IMR-90 (cell line): ENCODE results near the gene CLNK. TPM values are rescaled to one million over a fixed set of nuclear protein-coding genes. Genes with fewer than 3 reads are reported as not detected.

Source experiments
- ATAC-seq: fragments of 200-7000 bp; cut with Tn5 transposase; 2 replicates; pipeline ENCODE4 v1.9.1; 2020; ENCODE audit warnings: low read depth, mild to moderate bottlenecking, moderate library complexity
- BruUV-seq: library from RNA; stranded (reverse); fragments of 400-500 nt; replicated peaks from 2 replicates; lab custom pipeline; 2021; lab: Mats Ljungman, UMichigan
- CTCF ChIA-PET: fragments of 300-600 bp; formaldehyde crosslinking; extraction: SDS; loops from one replicate; lab custom pipeline; 2021; ENCODE audit warnings: antibody characterized with exemption; lab: Yijun Ruan, JAX
- POLR2A ChIA-PET: fragments of 300-600 bp; sonication (Branson Sonifier 250); formaldehyde crosslinking; loops from one replicate; lab custom pipeline; 2022; ENCODE audit warnings: antibody characterized with exemption; ENCODE audit not compliant: unreplicated experiment; lab: Charles Lee
- DNase-seq: peaks from one replicate; pipeline ENCODE4 v3.0.0; 2013
- H2AFZ ChIP-seq: replicated peaks from 2 replicates; pipeline ENCODE3; 2013; ENCODE audit warnings: low read length, mild to moderate bottlenecking; ENCODE audit not compliant: poor library complexity
- H2AK5ac ChIP-seq: 2 replicates; pipeline ENCODE4 v1.6.1; 2013; ENCODE audit warnings: low read depth, low read length, inconsistent platforms
- H2AK9ac ChIP-seq: replicated peaks from 2 replicates; pipeline ENCODE3; 2013; ENCODE audit warnings: mild to moderate bottlenecking, low read depth, low read length, moderate library complexity; ENCODE audit not compliant: poor library complexity
- H2BK120ac ChIP-seq: 2 replicates; pipeline ENCODE4 v1.6.1; 2013; ENCODE audit warnings: low read depth, low read length, inconsistent platforms
- H2BK15ac ChIP-seq: 3 replicates; pipeline ENCODE4 v1.6.1; 2013; ENCODE audit warnings: low read depth, low read length, inconsistent platforms
- H2BK20ac ChIP-seq: 2 replicates; pipeline ENCODE4 v1.6.1; 2013; ENCODE audit warnings: low read depth, mild to moderate bottlenecking, inconsistent platforms, low read length, moderate library complexity
- H2BK5ac ChIP-seq: 2 replicates; pipeline ENCODE4 v1.6.1; 2013; ENCODE audit warnings: mild to moderate bottlenecking, low read depth, low read length, inconsistent platforms; ENCODE audit not compliant: poor library complexity, severe bottlenecking
- H3K14ac ChIP-seq: replicated peaks from 2 replicates; pipeline ENCODE4 v1.6.1; 2013; ENCODE audit warnings: low read depth, low read length, inconsistent platforms
- H3K18ac ChIP-seq: 2 replicates; pipeline ENCODE4 v1.6.1; 2013; ENCODE audit warnings: low read depth, low read length, control low read depth
- H3K23ac ChIP-seq: 2 replicates; pipeline ENCODE4 v1.6.1; 2013; ENCODE audit warnings: low read depth, low read length, inconsistent platforms
- H3K27ac ChIP-seq: 2 replicates; pipeline ENCODE4 v1.5.1; 2013; ENCODE audit warnings: mild to moderate bottlenecking, control low read depth, low read length; ENCODE audit not compliant: insufficient read depth
- H3K27me3 ChIP-seq: 2 replicates; pipeline ENCODE4 v1.6.1; 2013; ENCODE audit warnings: low read length; ENCODE audit not compliant: control insufficient read depth, insufficient read depth
- H3K36me3 ChIP-seq: 2 replicates; pipeline ENCODE4 v1.6.1; 2013; ENCODE audit warnings: low read length, mixed read lengths; ENCODE audit not compliant: control insufficient read depth, insufficient read depth
- H3K4ac ChIP-seq: 2 replicates; pipeline ENCODE4 v1.6.1; 2013; ENCODE audit warnings: low read depth, low read length, inconsistent platforms
- H3K4me1 ChIP-seq: 2 replicates; pipeline ENCODE4 v1.6.1; 2013; ENCODE audit warnings: low read length, mixed read lengths; ENCODE audit not compliant: control insufficient read depth, insufficient read depth
- H3K4me2 ChIP-seq: 2 replicates; pipeline ENCODE4 v1.6.1; 2013; ENCODE audit warnings: low read depth, mild to moderate bottlenecking, control low read depth, low read length, moderate library complexity
- H3K4me3 ChIP-seq: 2 replicates; pipeline ENCODE4 v1.5.1; 2013; ENCODE audit warnings: low read depth, mild to moderate bottlenecking, control low read depth, low read length, moderate library complexity; ENCODE audit not compliant: insufficient read depth
- H3K56ac ChIP-seq: 2 replicates; pipeline ENCODE4 v1.6.1; 2013; ENCODE audit warnings: low read length, inconsistent platforms; ENCODE audit not compliant: insufficient read depth; ENCODE audit errors: extremely low read depth
- H3K79me1 ChIP-seq, 2 experiments: 2 replicates each; pipeline ENCODE4 v1.6.1; 2013; ENCODE audit warnings: low read length in 2 of 2, inconsistent platforms in 1 of 2, low read depth in 1 of 2
- H3K9ac ChIP-seq: 2 replicates; pipeline ENCODE4 v1.6.1; 2013; ENCODE audit warnings: low read depth, low read length, control low read depth
- H3K9me1 ChIP-seq: 2 replicates; pipeline ENCODE4 v1.6.1; 2013; ENCODE audit warnings: low read length, inconsistent platforms; ENCODE audit not compliant: insufficient read depth
- H3K9me3 ChIP-seq: 2 replicates; pipeline ENCODE4 v1.6.1; 2013; ENCODE audit warnings: low read length; ENCODE audit not compliant: control insufficient read depth, insufficient read depth
- H4K20me1 ChIP-seq: 2 replicates; pipeline ENCODE4 v1.6.1; 2013; ENCODE audit warnings: low read length, inconsistent platforms; ENCODE audit not compliant: insufficient read depth
- H4K5ac ChIP-seq: 2 replicates; pipeline ENCODE4 v1.6.1; 2013; ENCODE audit warnings: mild to moderate bottlenecking, low read depth, low read length, control low read depth
- H4K8ac ChIP-seq, 2 experiments: 2 replicates each; pipeline ENCODE4 v1.6.1; 2013; ENCODE audit warnings: low read depth in 2 of 2, low read length in 2 of 2, control low read depth in 1 of 2, inconsistent platforms in 1 of 2
- H4K91ac ChIP-seq: 2 replicates; pipeline ENCODE4 v1.6.1; 2013; ENCODE audit warnings: low read depth, low read length, inconsistent platforms; ENCODE audit not compliant: insufficient read depth
- MAFK ChIP-seq: IDR thresholded peaks from 2 replicates; pipeline ENCODE4 v1.6.1; 2012; ENCODE audit warnings: low read depth, low read length, improper control_type of control experiment
- NFE2L2 ChIP-seq: fragments of 150-350 bp; IDR thresholded peaks from 2 replicates; pipeline ENCODE4 v1.6.1; 2016; ENCODE audit warnings: low read depth, mild to moderate bottlenecking, low read length
- WGBS, 2 experiments: methylation state at CpG; one replicate each; pipeline versions ENCODE4 v1.1.5 to v1.1.7; 2013; ENCODE audit warnings: missing lambda C conversion rate in 2 of 2; ENCODE audit not compliant: insufficient read length in 1 of 2; ENCODE audit errors: extremely low coverage in 2 of 2; 5-methylcytosine and 5-hydroxymethylcytosine counted together
- dilution Hi-C: fragments of 300-500 bp; cut with HindIII; formaldehyde crosslinking; loops from one replicate; pipeline ENCODE4 v1.14.3; 2018; ENCODE audit warnings: low sequenced_read_pairs; ENCODE audit not compliant: unreplicated experiment
- in situ Hi-C: fragments of 300-500 bp; cut with MboI; formaldehyde crosslinking; loops from 3 replicates; pipeline ENCODE4 v1.14.3; 2019; ENCODE audit warnings: low sequenced_read_pairs, inconsistent platforms, mixed read lengths
- intact Hi-C: fragments of 100-400 bp; cut with micrococcal nuclease; formaldehyde crosslinking; loops from 2 replicates; pipeline ENCODE4 v1.10.0; 2022
- polyA plus RNA-seq, 3 experiments: library from polyadenylated mRNA; depleted of rRNA; stranded (reverse); fragments of >200 nt; gene quantifications; 2 replicates each; pipeline ENCODE4 v1.2.3, GENCODE V29; 2012; ENCODE audit warnings: low replicate concordance in 1 of 3
- total RNA-seq: library from RNA; depleted of rRNA; stranded (reverse); fragments of >200 nt; gene quantifications from 2 replicates; pipeline ENCODE4 v1.2.3, GENCODE V29; 2012

The CLNK gene
- total and polyA plus RNA-seq, 2 of the 4 experiments (the other 2 are of a cell fraction): not detected

- Histone ChIP-seq H3K4ac (no peak overlapping the region), H2AFZ (no peak overlapping the region), H3K27me3 (peaks cover 23% of the 10 kb centered on the region), H3K23ac (no peak overlapping the region), H2AK9ac (no peak overlapping the region), H3K79me1 (no peaks in the 10 kb centered on the region), H2BK120ac (no peak overlapping the region), H3K36me3 (no peaks in the 10 kb centered on the region), H2AK5ac (no peak overlapping the region), H4K91ac (no peak overlapping the region), H4K5ac (no peak overlapping the region), H3K4me3 (no peak overlapping the region), H3K4me2 (no peak overlapping the region), H3K9ac (no peak overlapping the region), H2BK20ac (no peak overlapping the region), H3K14ac (no peak overlapping the region), H4K20me1 (no peaks in the 10 kb centered on the region), H4K8ac (no peak overlapping the region), H3K9me3 (no peaks in the 10 kb centered on the region), H3K27ac (no peak overlapping the region), H3K4me1 (no peaks in the 10 kb centered on the region), H3K56ac (no peak overlapping the region), H3K18ac (no peak overlapping the region), H2BK5ac (no peak overlapping the region), H3K9me1 (0 out of 2 replicates have a peak, but pooled peaks cover 3% of the 10 kb centered on the region), H2BK15ac (no peak overlapping the region)
- peak; percentile 98 for TF ChIP-seq MAFK
- no peak for TF ChIP-seq NFE2L2
- intact Hi-C loops: no loop called here
- BruUV-seq: no TSS peak
- ATAC-seq (no peak), DNase-seq (no peak)
- POLR2A ChIA-PET: no interaction called here
- in situ Hi-C loops: no loop called here
- no CpG with 5 or more reads among the region's 3 CpGs for WGBS, 2 experiments
- dilution Hi-C loops: no loop called here
- CTCF ChIA-PET: no interaction called here
These were observed 12.2 kb downstream of the CLNK start for GRCh38 chr4:10672379-10672778.
